Eye (tissue), 1 donor: ENCODE data around the gene VWA7.
"Not testable (repeated sequence)": the region's sequence is repeated elsewhere in the genome, so short reads cannot be mapped to it uniquely, and the experiment has no call there.

ENCODE experiments used
- DNase-seq: peaks from one replicate; pipeline ENCODE4 v3.0.0-alpha.2; 2015

VWA7 gene

GRCh38 chr6:31799781-31800180 lies 22.7 kb upstream of the VWA7 start:
- no peak for DNase-seq

GRCh38 chr6:31797588-31797987 lies 20.5 kb upstream of the VWA7 start:
- no peak for DNase-seq

GRCh38 chr6:31796993-31797385 lies 19.9 kb upstream of the VWA7 start:
- DNase-seq: no peak

- DNase-seq: peak; percentile 94
Measured at GRCh38 chr6:31795616-31796298, 18.6 kb upstream of the VWA7 start, which contains the start of gene VARS1. TSS of gene VARS1 (minus strand) at chr6:31795752. CDS start at chr6:31795217, 535 bp downstream.

GRCh38 chr6:31794866-31795615 lies 17.9 kb upstream of the VWA7 start:
- DNase-seq: no peak

GRCh38 chr6:31794294-31794865 lies 17.3 kb upstream of the VWA7 start:
- peak; percentile 53 for DNase-seq

GRCh38 chr6:31793927-31794245 lies 16.8 kb upstream of the VWA7 start:
- not testable (repeated sequence) for DNase-seq

GRCh38 chr6:31792761-31793171 lies 15.6 kb upstream of the VWA7 start:
- no peak for DNase-seq

- DNase-seq: no peak
Measured at GRCh38 chr6:31792090-31792374, 14.9 kb upstream of the VWA7 start.

- peak; percentile 92 for DNase-seq
Measured at GRCh38 chr6:31791324-31792089, 14.4 kb upstream of the VWA7 start.

- no peak for DNase-seq
Measured at GRCh38 chr6:31785475-31785874, 8.3 kb upstream of the VWA7 start.

- DNase-seq: no peak
Measured at GRCh38 chr6:31784098-31784925, 7.2 kb upstream of the VWA7 start.

- DNase-seq: no peak
Measured at GRCh38 chr6:31782126-31782855, 5.2 kb upstream of the VWA7 start.

- DNase-seq: no peak
Measured at GRCh38 chr6:31781244-31782125, 4.4 kb upstream of the VWA7 start.

- no peak for DNase-seq
Measured at GRCh38 chr6:31780507-31781243, 3.5 kb upstream of the VWA7 start.

- no peak for DNase-seq
Measured at GRCh38 chr6:31779908-31780307, 2.8 kb upstream of the VWA7 start.

GRCh38 chr6:31778999-31779885 lies 2.1 kb upstream of the VWA7 start:
- no peak for DNase-seq

GRCh38 chr6:31778193-31778592 lies 1.1 kb upstream of the VWA7 start:
- no peak for DNase-seq

GRCh38 chr6:31777667-31778050 lies 531 bp upstream of the VWA7 start:
- DNase-seq: no peak
